Measurements from ENCODE around the gene CCNB2. TPM values are rescaled to one million over a fixed set of nuclear protein-coding genes. Genes with fewer than 3 reads are reported as not detected.

Gene CCNB2
- total RNA-seq, 1 donor from 2014 or later = 70.5 TPM

- intact Hi-C loops (cut with micrococcal nuclease) = no loop called here
Observed at GRCh38 chr15:59166166-59166565, 61.2 kb downstream of the CCNB2 start.

- intact Hi-C loops (cut with micrococcal nuclease) = no loop called here
Observed at GRCh38 chr15:59166601-59167265, 61.8 kb downstream of the CCNB2 start.

GRCh38 chr15:59168536-59168935 lies 63.6 kb downstream of the CCNB2 start:
- intact Hi-C loops (cut with micrococcal nuclease) = no loop called here

GRCh38 chr15:59169251-59169708 lies 64.3 kb downstream of the CCNB2 start:
- intact Hi-C loops (cut with micrococcal nuclease) = no loop called here

GRCh38 chr15:59170295-59171066 lies 65.5 kb downstream of the CCNB2 start:
- intact Hi-C loops (cut with micrococcal nuclease) = no loop called here

- intact Hi-C loops (cut with micrococcal nuclease) = no loop called here
Observed at GRCh38 chr15:59171067-59171397, 66.1 kb downstream of the CCNB2 start.

- intact Hi-C loops (cut with micrococcal nuclease) = no loop called here
Observed at GRCh38 chr15:59172289-59172901, 67.4 kb downstream of the CCNB2 start.

- intact Hi-C loops (cut with micrococcal nuclease) = no loop called here
Observed at GRCh38 chr15:59173194-59173593, 68.2 kb downstream of the CCNB2 start.

GRCh38 chr15:59174151-59174834 lies 69.3 kb downstream of the CCNB2 start:
- intact Hi-C loops (cut with micrococcal nuclease) = loop anchor here (2.0 kb wide), 1 partner anchor 319 kb away; no protein-coding TSS in a partner anchor

Other genes starting within 250 kb of the CCNB2 start
- 124 and 130 TPM in 2 replicates for gene SLTM, start 171.5 kb upstream of the CCNB2 start, total RNA-seq
- 37.8 and 45.3 TPM in 2 replicates for gene RNF111, start 117.5 kb upstream of the CCNB2 start, total RNA-seq
- gene LDHAL6B, start 101.7 kb downstream of the CCNB2 start, total RNA-seq = not detected in 2 replicates